SIG-M5 (cell line): ENCODE data around the gene PAQR6.
A peak's percentile ranks its signal among the peaks of the same experiment; 100 is the strongest.
"Not testable (repeated sequence)": the region's sequence is repeated elsewhere in the genome, so short reads cannot be mapped to it uniquely, and the experiment has no call there.

Source experiments
- DNase-seq: peaks from one replicate; lab custom pipeline; 2025; lab: John Stamatoyannopoulos, UW

The PAQR6 gene

DNA sequence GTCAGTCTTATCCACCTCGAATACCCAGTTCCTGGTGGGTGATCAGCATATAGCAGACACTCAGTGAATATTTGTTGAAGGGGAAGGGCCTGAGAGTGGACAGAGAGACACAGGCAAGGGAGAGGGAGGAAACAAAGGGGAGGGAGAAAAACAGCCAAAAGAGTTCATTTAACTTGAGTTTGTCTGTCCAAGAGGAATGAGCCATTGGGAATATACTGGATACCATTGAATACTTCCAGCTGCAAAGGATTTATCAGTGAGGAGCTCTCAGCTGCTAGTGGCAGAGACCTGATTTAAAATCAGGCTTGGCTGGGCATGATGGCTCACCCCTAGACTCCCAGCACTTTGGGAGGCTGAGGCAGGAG is 17.4 kb downstream of the PAQR6 start:
- no peak for DNase-seq

DNA sequence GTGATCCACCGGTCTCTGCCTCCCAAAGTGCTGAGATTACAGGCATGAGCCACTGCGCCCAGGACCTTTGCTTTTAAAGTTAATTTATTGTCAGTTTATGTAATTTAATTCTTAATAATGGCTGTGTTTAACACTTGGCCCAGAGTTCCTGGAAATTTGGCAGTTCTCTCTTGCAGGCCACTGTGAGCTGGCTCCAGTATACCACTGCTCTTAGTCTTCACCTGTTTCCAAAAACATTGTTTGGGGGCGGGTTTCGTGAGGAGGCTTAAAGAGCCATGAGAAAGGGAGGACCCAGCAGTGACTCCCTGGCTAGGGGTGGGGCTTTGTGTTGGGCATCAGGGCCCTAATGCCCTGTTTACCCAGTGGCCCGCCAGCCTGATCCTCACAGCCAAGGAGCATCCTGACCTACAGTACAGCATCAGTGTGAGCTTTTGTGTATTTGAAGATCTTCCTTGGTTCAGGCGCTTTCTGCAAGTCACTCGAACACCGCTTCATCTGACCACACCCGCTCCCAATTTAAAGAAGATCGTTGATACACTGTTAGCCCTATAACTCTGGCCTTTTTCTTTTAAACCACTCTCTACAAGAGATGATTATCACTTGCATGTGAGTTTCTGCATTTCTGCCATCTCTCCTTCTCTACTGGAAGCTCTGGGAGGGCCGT is 17.9 kb downstream of the PAQR6 start:
- DNase-seq: no peak

DNA sequence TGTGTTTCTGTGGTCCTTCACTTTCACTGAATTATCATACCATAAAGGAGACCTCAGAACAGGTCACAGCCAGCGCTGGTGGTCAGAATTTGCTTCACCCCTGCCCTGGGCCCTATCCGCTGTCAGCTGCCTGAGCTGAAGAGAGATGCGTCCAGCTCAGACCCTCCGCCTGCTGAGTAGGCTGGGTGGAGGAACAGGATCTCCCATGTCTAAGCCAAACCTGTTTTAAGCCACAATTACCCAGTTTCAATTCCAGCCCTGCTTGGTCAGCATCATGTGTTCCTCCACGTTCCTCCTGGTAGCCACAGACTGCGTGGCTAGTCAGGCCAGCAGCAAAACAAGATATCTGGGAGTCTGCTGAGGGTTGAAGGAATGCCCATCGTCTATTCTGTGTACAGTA is 19.4 kb downstream of the PAQR6 start:
- no peak for DNase-seq

DNA sequence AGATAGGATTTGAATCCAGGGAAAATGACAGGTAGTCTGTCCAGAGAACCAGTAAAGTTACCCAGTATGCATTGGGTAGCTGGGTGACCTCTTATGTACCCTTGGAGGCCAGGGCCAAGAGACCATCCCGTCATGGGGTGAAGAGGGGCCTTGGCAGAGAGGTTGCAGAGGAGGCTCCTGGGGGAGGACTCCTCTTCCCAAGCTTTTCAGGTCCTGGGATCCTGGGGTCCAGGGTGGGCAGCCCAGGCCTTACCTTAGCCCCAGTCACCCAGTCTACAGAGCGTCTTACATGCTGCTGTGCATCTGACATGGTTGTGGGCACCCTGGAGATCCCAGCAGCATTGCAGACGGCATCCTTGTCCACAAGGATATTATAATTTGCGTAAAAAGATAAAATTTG is 21.1 kb downstream of the PAQR6 start:
- no peak for DNase-seq

DNA sequence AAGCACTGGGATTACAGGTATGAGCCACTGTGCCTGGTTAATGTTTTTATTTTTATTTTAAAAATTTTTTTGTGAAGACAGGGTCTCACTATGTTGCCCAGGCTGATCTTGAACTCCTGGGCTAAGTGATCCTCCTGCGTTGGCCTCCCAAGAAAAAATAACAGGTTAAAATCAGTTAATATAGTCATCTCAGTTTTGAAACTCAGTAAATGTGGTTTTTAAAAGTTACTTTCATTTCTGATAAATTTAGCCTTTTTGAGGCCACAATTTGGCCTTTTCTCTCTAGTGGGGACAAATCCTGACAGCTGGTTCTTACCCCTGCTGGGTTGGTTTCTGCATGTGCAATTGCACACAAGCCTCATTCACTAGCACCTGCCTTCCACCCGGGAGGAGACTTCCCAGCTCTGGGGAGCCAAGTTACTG is 21.7 kb downstream of the PAQR6 start:
- DNase-seq: no peak

DNA sequence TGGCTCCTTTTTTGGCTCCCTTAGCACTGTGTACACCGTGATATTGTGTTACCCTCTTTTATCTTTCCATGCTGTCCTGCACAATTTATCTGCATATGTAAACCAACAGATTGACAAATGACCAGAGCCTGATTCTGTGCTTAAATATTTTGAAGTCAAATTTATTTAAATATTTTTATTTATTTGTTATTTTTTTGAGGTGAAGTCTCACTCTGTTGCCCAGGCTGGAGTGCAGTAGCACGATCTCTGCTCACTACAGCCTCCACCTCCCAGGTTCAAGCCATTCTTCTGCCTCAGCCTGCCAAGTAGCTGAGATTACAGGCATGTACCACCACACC is 22.2 kb downstream of the PAQR6 start:
- DNase-seq: no peak

DNA sequence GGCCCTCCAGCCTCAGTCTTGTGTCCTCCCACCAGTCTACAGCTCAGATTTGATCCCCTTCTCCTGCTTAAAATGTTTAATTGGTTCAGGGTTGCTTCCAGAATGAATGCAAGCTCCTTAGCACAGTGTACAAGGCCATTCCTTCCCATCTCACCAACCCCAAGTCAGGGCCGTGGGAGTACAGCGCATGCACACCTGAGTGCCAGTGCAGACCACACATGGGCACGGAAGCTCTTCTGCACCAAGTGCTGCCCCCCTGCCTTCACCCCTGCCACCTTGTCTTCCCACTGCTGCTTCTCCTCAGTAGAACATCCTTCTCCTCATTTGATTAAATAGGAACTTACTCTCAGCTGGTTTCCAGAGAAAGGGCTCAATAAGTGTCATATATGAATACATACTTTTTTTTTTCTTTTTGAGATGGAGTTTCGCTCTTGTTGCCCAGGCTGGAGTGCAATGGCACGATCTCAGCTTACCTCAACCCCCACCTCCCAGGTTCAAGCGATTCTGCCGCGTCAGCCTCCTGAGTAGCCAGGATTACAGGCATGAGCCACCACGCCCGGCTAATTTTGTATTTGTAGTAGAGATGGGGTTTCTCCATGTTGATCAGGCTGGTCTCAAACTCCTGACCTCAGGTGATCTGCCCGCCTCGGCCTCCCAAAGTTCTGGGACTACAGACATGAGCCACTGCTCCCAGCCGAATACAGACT is 25.7 kb downstream of the PAQR6 start:
- no peak for DNase-seq

DNA sequence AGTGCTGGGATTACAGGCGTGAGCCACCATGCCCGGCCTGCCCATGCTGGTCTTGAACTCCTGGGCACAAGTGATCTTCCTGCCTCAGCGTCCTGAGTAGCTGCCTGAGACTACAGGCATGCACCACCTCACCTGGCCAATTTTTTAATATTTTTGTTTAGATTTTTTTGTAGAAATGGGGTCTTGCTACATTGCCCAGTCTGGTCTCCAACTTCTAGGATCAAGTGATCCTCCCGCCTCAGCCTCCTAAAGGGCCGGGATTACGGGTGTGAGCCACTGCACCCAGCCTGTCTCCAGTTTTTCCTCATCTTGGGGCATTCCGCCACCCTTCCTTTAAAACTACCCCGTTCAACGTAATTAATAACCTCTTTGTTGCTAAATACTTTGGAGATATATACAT is 27.6 kb downstream of the PAQR6 start:
- DNase-seq: no peak

DNA sequence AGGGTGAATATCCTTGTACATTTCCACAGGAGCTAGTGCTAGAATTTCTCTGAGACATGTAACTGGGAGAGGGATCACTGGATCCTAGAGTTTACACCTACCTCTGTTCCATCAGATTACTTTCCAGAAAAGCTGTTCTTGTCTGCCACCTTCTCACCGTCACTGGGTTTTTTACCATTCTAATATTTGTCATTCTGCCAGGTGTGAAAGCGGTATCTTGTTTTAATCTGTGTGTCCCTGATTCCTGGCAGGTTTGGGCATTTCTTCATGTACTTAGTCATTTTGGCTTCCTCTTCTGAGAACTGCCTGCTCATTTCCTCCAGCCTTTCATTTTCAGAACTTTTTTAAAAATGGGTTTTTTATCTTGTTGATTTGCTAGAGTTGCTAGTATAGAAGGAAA is 30.0 kb downstream of the PAQR6 start:
- no peak for DNase-seq

DNA sequence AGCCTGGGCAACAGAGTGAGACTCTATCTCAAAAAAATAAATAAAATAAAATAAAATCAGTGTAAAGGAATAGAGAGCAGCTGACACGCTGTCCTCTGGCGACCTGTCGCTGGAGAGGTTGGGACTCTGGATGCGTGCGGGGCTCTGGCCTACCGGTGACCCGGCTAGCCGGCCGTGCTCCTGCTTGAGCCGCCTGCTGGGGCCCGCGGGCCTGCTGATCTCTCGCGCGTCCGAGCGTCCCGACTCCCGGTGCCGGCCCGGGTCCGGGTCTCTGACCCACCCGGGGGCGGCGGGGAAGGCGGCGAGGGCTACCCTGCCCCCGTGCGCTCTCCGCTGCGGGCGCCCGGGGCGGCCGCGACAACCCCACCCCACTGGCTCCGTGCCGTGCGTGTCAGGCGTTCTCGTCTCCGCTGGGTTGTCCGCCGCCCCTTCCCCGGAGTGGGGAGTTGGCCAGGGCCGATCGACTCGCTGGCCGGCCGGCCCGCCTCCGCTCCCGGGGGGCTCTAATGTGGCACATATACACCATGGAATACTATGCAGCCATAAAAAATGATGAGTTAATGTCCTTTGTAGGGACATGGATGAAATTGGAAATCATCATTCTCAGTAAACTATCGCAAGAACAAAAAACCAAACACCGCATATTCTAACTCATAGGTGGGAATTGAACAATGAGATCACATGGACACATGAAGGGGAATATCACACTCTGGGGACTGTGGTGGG is 31.3 kb downstream of the PAQR6 start:
- not testable (repeated sequence) for DNase-seq

DNA sequence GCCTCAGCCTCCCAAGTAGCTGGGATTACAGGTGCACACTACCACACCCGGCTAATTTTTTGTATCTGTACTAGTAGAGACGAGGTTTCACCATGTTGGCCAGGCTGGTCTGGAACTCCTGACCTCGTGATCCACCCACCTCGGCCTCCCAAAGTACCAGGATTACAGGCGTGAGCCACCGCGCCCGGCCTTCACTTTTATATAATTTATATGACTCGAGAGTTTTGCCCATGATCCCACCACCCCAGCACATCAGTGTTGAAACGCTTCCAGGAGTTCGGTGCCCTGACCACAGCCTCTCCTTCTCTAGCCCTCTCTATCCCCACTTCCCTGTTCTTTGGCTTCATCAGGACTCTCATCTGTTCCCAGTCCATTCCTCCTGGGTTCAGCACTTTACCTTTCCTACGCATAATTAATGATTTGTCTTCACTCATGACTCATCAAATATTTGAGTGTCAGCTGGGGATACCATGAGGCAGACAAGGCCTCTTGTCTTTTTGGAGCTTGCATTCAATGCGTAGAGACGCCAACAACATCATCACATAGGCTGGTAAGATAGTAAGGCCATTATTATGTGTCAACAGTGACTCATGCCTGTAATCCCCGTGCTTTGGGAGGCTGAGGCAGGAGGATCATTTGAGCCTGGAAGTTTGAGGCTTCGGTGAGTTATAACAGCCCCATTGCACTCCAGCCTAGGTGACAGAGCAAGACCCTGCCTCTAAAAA is 33.7 kb downstream of the PAQR6 start:
- no peak for DNase-seq

DNA sequence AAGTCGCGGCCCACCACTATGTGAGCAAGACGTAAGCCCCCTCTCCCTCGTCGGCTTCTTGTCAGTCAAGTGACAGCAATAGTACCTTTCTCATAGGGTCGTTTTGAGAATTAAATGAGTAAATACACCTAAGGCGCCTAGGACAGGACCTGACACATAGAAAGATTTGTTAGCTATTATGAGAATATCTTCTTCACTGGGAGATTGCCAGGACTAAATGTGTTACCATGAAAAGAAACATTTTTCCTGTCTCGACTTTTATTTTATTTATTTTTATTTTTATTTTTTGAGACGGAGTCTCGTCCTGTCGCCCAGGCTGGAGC is 34.3 kb downstream of the PAQR6 start:
- DNase-seq: no peak

DNA sequence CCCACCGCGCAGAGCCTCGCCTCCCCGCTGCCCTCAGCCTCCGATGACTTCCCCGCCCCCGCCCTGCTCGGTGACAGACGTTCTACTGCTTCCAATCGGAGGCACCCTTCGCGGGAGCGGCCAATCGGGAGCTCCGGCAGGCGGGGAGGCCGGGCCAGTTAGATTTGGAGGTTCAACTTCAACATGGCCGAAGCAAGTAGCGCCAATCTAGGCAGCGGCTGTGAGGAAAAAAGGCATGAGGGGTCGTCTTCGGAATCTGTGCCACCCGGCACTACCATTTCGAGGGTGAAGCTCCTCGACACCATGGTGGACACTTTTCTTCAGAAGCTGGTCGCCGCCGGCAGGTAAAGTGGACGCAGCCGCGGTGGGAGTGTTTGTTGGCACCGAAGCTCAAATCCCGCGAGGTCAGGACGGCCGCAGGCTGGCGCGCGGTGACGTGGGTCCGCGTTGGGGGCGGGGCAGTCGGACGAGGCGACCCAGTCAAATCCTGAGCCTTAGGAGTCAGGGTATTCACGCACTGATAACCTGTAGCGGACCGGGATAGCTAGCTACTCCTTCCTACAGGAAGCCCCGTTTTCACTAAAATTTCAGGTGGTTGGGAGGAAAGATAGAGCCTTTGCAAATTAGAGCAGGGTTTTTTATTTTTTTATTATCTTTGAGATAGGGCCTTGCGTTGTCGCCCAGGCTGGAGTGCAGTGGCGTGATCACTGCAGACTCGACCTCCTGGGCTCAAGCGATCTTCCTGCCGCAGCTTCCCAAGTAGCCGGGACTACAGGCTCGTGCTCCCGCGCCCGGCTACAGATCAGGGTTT is 34.8 kb downstream of the PAQR6 start, which contains the start of gene PMF1:
Gene PMF1, plus strand, starts transcription at position 175 of the 811 bp plus-strand sequence. Its CDS starts 9 bp downstream, at position 184.
- DNase-seq: peak; percentile 88

DNA sequence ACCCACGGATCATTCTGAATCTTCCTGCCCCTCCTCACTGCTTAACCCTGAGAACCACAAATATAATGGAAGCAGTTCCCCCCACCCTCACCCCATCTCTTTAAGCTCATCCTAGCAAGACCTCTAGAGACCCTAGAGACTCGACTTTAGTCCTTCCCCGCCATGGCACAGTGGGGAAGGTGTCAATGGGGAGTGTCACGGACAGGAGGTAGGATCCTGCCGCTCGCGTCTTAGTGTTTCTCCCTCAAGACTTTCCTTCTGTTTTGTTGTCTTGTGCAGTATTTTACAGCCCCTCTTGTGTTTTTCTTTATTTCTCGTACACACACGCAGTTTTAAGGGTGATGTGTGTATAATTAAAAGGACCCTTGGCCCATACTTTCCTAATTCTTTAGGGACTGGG is 35.7 kb downstream of the PAQR6 start:
- no peak for DNase-seq

DNA sequence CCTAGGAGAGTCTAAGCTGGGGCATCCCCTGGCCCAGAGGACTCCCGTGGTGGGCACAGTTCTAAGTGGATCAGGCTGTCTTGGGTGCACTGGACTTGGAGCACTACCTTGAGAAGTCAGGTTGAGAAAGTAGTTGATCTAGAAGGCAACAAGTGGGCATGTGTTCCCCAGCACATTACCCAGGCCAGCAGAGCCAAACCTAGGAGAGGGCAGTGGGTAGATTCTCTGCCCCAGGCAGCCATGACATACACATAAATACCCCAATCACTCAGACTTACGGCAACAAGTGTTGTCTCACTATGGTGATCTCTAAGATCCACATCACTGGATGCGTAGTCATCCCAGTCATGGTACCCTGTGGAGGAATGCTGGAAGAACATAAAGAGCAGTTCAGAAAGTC is 36.6 kb downstream of the PAQR6 start:
- DNase-seq: no peak

DNA sequence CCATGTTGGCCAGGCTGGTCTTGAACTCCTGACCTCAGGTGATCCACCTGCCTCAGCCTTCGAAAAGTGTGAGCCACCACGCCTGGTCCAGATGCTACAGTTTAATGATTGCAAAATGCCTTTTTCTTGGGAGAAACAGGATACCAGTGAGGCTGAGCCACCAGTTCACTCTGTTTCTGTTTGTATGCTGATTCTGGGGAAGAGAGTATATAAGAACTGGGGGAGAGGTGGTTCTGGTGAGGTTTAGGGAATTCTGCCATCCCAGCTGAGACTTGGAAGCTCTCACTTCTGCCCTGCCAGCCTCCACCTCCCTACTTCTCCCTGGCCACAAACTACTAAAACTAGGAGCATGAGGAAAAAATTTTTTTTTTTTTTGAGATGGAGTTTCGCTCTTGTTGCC is 43.2 kb downstream of the PAQR6 start:
- no peak for DNase-seq

DNA sequence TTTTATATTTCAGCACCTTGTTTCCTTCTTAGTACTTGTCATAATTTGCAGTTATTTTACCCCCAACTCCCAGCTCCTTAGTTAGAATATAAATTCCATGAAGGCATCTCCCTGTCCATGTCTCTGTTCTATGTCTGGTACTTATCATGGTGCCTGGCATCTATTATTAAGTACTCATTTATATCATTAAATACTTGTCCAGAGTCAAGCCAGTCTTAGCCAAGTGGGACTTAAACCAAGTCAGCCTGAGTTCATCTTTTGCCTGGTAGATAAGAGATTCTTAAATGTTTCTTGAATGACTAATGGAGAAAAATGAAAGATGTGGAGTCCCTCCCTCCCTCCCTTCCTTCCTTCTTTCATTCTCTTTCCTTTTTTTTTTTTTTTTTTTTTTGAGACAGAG is 44.5 kb downstream of the PAQR6 start:
- DNase-seq: no peak

DNA sequence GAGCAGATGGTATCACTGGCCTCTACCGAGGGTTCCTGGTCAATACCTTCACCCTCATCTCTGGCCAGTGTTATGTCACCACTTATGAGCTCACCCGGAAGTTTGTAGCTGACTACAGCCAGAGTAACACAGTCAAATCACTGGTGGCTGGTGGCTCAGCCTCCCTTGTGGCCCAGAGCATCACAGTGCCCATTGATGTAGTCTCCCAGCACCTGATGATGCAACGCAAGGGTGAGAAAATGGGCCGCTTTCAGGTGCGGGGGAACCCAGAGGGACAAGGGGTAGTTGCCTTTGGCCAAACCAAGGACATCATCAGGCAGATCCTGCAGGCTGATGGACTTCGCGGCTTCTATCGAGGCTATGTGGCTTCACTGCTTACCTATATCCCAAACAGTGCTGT is 47.8 kb downstream of the PAQR6 start:
- DNase-seq: no peak

DNA sequence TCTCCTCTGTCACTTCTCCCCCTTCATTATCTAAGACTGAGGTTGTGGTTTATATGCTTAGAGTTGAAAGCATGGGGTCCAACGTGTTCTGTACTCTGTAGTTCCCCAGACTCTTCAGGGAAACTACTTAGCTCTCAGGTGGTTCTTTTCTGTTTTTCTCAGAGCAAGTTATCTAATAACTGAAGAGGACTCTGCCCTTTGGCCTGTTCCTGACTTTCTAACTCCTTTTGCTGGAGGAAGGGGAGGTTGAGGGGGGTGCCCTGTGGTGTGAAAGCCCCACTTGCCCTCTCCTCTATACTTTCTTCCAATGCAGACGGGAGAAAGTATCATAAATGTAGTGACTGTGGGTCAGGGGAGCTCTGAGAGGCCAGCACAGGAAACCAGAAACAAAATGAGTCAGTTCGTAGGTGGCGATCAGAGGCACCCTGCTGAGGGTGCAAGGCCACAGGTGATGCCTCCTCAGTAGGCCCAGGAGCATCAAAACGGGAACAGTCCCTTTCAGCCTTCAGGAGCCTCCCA is 49.0 kb downstream of the PAQR6 start:
- no peak for DNase-seq

DNA sequence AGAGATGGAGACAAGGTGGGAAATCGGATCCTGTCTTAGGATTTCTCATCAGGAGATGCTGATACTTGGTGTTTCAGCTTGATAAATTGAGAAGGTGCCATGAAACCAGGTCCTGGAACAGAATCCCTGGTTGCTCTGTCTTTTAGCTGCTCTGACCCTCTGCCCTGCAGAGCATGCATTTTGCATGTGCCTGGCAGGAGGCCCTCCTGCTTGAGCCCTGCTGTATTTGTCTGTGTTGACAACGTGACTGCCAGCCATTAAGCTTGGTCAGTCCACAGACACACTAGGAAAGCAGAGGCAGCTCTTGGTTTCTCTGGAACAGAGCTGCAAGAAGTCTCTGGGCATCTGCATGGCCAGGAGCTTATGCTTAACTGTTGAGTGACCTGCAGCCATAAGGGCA is 51.4 kb downstream of the PAQR6 start:
- no peak for DNase-seq

DNA sequence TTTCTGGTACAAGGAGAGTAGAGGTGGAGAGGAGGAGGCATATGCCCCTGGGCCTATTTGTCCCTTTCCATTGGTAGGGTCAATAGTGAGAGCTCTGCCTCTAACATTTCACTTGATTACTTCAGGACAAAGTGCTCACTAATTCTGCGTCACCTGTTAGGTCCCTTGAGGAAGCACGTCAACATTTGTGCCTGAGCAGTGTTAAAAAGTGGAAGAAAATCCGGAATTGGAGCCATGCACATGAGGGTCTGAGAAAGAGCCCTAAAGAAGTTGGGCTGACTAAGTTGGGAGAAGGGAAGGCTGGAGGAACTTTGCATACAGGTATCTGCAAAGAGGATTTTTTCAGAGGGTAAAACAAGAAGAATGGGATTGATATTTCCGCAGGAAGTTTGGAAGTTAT is 52.0 kb downstream of the PAQR6 start:
- no peak for DNase-seq

DNA sequence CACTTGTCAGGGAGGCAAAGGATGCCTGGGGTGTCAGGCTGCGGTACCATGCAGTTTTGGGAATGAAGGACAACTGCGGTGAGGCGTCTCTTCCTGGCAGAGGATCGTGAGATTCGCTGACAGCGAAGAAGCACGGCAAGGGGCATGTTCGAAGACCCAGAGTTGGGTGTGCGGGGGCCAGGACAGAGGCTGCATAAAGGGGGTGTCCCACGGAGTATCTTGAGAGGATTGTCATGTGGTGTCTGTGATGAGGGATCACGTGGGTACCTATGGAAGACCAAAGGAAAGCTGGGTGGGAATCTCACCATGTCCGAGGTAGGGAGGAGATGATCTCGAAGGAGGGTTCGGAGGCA is 53.6 kb downstream of the PAQR6 start:
- DNase-seq: no peak
